ENCODE measurements around the gene MPHOSPH9.
"Not testable (repeated sequence)": the region's sequence is repeated elsewhere in the genome, so short reads cannot be mapped to it uniquely, and the experiment has no call there.

The MPHOSPH9 gene

GRCh38 chr12:123231931-123232330 lies 1.0 kb downstream of the MPHOSPH9 start:
- FAIRE-seq, result no peak
- DNase-seq (ENCODE audit: insufficient read length, low spot score), result no peak

DNA sequence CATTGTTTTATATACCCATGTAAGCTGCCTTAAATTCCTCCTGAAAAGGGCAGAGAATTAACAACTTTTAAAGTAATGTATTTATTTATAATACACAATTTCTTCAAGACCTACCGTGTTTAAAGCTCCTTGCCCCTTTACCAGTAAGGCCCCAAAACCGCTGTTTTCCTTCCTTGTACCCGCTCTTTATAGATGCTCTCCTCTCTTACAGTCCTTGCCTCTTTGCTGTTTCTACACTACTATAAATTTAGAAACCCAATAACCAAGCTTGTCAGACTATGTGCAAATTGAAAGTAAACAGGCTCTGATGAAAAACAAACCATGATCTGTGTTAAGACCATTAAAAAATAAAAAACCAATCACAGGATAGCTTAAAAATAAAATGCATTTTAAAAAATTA lies 3.9 kb downstream of the MPHOSPH9 start:
- DNase-seq (ENCODE audit: insufficient read length, low spot score) (no peak), FAIRE-seq (no peak)

- FAIRE-seq, result peak; percentile 60
- no peak for DNase-seq (ENCODE audit: insufficient read length, low spot score)
Measured at GRCh38 chr12:123227581-123228258, 5.2 kb downstream of the MPHOSPH9 start.

- no peak for DNase-seq (ENCODE audit: insufficient read length, low spot score)
- FAIRE-seq, result no peak
Measured at GRCh38 chr12:123225443-123225842, 7.5 kb downstream of the MPHOSPH9 start.

DNA sequence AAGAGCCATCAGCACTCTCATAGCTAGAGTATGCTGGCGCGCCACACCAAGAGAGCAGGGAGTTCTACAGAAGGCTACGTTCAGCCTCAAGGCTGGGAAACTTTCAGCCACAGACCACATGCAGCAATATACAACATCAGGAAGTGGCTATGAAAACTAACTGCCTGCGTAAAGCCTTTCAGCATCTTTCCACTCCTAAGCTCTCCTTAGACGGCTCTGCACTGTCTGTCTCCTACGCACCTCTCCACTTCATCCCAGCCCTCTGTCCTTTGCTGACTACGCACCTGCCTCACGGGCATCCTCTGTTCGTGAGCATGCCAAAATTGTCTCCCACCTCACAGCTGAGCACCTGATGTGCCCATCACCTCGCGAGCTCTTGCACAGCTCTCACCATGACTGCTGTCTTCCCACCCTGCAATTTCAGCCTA lies 9.7 kb downstream of the MPHOSPH9 start:
- FAIRE-seq (peak; percentile 92), DNase-seq (ENCODE audit: insufficient read length, low spot score) (no peak)

DNA sequence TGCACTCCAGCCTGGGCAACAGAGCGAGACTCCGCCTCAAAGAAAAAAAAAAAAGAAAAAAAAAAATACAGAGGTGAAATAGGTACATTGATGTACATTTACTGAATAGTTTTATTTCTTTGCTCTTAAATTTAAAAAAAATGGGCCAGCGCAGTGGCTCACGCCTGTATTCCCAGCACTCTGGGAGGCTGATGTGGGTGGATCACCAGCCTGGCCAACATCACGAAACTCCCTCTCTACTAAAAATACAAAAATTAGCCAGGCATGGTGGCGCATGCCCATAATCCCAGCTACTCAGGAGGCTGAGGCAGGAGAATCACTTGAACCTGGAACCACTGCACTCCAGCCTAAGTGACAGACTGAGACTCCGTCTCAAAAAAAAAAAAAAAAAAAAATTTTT lies 25.1 kb downstream of the MPHOSPH9 start:
- DNase-seq (ENCODE audit: insufficient read length, low spot score); FAIRE-seq: not testable (repeated sequence)

- not testable (repeated sequence) for DNase-seq (ENCODE audit: insufficient read length, low spot score); FAIRE-seq
Measured at GRCh38 chr12:123206794-123207193, 26.1 kb downstream of the MPHOSPH9 start.

DNA sequence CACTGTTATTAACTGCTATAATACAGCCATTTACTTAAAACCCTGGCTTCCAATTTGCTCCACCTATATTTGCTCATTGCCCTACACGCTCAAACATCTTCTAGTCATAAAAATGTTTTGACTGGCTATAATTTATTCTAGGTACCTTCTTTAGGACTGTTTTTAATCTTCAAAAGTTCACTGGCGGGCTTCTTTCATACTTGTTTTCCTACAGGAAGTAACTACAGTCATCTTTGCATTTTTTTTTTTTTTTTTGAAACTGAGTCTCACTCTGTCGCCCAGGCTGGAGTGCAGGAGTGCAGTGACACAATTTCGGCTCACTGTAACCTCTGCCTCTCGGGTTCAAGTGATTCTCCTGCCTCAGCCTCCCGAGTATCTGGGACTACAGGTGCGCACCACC lies 32.5 kb downstream of the MPHOSPH9 start:
- FAIRE-seq (no peak), DNase-seq (ENCODE audit: insufficient read length, low spot score) (no peak)

GRCh38 chr12:123199936-123200335 lies 33.0 kb downstream of the MPHOSPH9 start:
- DNase-seq (ENCODE audit: insufficient read length, low spot score), result no peak
- no peak for FAIRE-seq

GRCh38 chr12:123187637-123188036 lies 45.3 kb downstream of the MPHOSPH9 start:
- DNase-seq (ENCODE audit: insufficient read length, low spot score) (no peak), FAIRE-seq (no peak)

DNA sequence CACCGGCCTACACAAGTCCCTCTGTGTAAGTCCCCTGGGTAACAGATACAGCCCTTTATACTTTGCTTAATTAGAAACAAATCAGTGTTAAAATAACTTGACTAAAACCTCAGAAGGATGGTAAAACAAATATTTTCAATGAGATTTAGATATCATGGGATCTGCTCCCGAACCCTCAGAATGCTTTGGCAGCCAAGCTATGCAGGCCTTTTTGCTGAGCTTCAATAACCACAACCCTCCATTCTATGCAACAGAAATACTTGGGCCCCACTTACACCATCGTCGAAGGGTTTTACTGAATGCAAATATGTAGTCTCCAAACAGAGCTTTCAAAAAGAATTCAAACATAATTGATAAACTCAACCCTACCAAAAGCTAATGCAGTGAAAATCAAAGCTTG lies 52.8 kb downstream of the MPHOSPH9 start:
- FAIRE-seq (no peak), DNase-seq (ENCODE audit: insufficient read length, low spot score) (no peak)

- FAIRE-seq (no peak), DNase-seq (ENCODE audit: insufficient read length, low spot score) (no peak)
Measured at GRCh38 chr12:123171967-123172366, 61.0 kb downstream of the MPHOSPH9 start.

- DNase-seq (ENCODE audit: insufficient read length, low spot score) (no peak), FAIRE-seq (no peak)
Measured at GRCh38 chr12:123167329-123167728, 65.6 kb downstream of the MPHOSPH9 start.

DNA sequence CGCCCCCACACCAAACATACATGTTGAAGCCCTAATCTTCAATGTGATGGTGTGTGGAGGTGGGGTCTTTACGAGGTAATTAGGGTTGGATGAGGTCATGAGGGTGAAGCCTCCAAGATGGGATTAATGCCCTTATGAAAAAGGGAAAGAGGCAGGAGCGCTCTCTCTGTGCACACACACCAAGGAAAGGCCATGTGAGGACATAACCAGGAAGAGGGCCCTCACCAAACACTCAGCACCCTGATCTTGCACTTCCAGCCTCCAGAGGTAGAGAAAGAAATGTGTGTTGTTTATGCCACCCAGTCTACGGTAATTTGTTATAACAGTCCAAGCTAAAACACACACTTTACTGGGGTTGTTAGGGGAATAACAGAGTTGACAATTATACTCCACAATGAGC lies 67.4 kb downstream of the MPHOSPH9 start:
- DNase-seq (ENCODE audit: insufficient read length, low spot score) (no peak), FAIRE-seq (no peak)

DNA sequence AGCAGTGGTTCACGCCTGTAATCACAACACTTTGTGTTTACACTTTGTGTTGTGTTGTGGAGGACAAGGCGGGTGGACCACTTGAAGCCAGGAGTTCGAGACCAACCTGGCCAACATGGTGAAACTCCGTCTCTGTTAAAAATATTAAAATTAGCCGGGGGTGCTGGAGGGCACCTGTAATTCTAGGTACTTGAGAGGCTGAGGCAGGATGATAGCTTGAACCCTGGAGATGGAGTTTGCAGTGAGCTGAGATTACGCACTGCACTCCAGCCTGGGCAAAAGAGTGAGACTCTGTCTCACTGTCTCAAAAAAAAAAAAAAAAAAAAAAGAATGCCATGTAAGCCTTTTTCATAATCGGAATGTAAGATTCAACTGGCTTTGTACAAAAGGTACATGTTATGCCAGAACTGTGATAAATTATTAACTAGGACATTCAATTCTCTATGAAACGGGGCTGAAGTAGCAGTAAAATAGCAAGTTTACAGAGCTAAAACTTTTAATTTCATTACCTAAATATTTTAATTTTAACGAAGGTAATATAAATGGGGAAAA lies 68.2 kb downstream of the MPHOSPH9 start:
- FAIRE-seq (no peak), DNase-seq (ENCODE audit: insufficient read length, low spot score) (no peak)

GRCh38 chr12:123164222-123164621 lies 68.7 kb downstream of the MPHOSPH9 start:
- FAIRE-seq, result peak; percentile 18
- DNase-seq (ENCODE audit: insufficient read length, low spot score), result no peak

DNA sequence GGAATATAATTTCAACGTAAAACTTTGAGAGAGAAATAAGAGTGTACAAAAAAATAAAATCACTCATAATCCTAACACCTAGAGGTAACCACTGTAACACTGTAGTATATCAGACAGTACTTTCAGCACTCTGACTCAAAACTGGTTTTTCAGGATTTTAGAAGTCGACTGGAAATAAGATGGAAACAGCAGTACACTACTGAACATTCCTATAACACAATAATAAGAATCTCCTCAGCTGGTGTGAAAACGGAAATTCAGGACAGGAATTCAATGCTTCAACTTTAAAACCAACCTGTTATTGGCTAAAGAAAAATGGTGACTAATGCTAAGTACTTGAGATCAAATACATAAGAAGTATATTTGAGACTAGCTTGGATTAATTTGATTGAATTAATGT lies 69.7 kb downstream of the MPHOSPH9 start:
- FAIRE-seq (no peak), DNase-seq (ENCODE audit: insufficient read length, low spot score) (no peak)

GRCh38 chr12:123160801-123161487 lies 72.0 kb downstream of the MPHOSPH9 start:
- FAIRE-seq (no peak), DNase-seq (ENCODE audit: insufficient read length, low spot score) (no peak)

DNA sequence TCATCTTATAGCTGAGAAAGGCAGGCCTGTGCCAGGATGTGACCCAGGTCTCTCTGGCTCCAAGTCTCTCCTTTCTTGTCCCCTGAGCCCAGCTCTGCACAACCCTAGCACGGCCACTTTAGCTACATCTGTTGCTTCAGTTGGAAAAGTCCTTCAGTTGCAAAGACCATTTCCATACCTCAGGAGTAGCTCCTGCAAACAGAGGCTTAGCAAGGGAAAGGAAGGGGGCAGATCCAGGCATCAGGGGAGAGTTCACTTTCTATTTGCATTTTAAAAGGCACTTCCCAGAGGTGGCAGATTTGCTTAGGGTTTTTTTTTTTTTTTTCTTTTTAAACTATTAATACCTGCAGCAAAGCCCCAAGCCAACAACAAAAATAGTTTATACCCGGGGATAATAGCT lies 79.0 kb downstream of the MPHOSPH9 start:
- DNase-seq (ENCODE audit: insufficient read length, low spot score) (no peak), FAIRE-seq (no peak)

DNA sequence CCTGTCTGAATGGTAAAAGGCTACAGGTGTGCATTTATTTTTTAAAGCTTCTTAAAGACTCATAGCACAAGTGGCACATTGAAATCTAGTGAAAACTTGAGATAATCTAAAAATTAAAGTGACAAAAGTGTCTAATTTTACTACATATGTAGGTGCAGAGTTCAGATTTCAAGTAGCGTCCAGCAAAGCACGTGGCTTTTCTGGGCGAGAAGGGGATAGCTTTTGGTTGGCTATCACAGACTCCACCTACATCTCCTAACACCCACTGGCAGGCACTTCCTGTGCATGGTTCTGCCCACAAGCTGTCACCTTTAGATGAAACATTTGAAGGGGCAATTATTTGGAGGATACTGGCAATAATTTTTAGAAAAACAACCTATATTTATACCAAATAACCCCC lies 80.1 kb downstream of the MPHOSPH9 start:
- no peak for DNase-seq (ENCODE audit: insufficient read length, low spot score)
- no peak for FAIRE-seq

DNA sequence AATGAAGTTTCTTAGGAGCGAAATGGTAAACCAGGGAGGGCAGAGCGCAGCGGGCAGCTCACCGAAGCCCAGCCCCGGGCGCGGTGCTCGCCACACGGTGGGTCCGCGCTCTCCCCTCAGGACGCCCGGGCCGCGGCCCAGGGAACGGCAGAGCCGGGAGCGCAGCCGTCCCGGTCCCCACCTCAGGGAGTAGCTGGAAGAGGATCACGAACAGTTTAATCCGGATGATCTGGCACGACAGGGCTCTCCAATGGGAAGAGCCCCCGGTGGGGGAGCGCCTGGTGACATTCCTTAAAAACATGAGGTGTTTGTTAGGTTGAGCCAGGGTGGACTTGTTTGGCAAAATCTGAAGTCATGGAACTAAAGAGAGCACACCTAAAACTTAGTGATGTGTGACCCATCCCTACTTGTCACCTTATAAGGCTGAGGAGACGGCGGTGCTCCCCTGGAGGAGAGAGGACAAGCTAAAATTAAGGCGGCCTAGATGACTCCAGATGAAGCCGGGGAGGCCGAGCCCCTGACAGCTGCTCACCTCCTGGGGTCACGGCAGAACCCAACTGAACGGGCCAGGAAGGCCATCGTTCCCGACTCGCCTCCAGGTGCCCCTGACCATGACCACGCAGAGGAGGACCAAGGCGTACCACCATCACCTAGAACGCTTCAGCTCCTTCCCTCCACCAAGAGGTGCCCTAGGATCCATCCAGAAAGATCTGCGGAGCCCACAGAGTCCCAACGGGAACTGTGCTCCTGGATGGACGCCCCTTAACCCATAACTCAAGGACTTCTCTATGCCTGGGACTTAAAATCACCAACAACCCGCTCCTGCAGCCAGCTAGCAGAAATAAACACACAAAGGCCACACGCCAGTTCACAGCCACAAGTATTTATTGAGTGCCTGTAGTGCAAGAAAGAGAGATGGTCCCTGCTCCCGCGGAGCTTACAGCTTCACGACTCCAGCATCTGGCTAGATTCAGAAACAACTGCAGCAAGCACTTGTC lies 81.2 kb downstream of the MPHOSPH9 start:
- FAIRE-seq, result no peak
- DNase-seq (ENCODE audit: insufficient read length, low spot score), result no peak

All from GM19239 (cell line).